ENCODE measurements around the gene BNC1. TPM values are rescaled to one million over a fixed set of nuclear protein-coding genes. Genes with fewer than 3 reads are reported as not detected.

Gene BNC1
- total RNA-seq, 6 experiments from 2014 or later: 0.12 to 0.31 (median 0.14) TPM; not detected in 3

- ATAC-seq: no peak
- DNase-seq: no peak
- WGBS (ENCODE audit: insufficient coverage, low coverage, low lambda C conversion rate, missing lambda C conversion rate): 43% methylated on average over 4 of the region's 5 CpGs
- no peaks in the 10 kb centered on the region for H3K36me3 ChIP-seq
- H3K27ac ChIP-seq: no peak overlapping the region
- H3K4me1 ChIP-seq: peaks cover 0 to 7% (median 0%) of the 10 kb centered on the region in 4 donors
- no peak for TF ChIP-seq POLR2A (IDR thresholded peaks at IDR 0.05)
- no peak for TF ChIP-seq CTCF (IDR thresholded peaks at IDR 0.05)
- intact Hi-C loops (cut with DNase I): no loop called here
- H3K4me3 ChIP-seq: no peak overlapping the region
- peaks cover 0 to 11% of the 10 kb centered on the region in 2 donors for H3K27me3 ChIP-seq
- H3K9me3 ChIP-seq: no peaks in the 10 kb centered on the region
Measured at GRCh38 chr15:83209333-83209732, 75.1 kb downstream of the BNC1 start.

DNA sequence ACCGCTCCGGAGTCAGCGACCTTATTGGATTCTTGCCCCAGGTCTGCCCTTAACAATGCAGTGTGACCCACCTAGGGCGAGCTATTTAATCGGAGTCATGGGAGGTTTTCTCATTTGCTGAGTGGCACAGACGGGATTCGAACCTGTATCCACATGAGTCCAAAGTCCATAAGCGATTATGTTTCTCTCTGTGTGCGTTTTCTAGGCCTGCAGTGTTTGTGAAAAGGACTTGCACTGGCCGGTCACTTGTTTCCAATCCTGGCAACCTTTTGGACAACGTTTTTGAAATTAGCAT lies 76.2 kb downstream of the BNC1 start:
- WGBS (ENCODE audit: insufficient coverage, low coverage, low lambda C conversion rate, missing lambda C conversion rate): 8% methylated on average over 7 of the region's 11 CpGs
- DNase-seq (no peak), ATAC-seq (no peak)
- no peak for TF ChIP-seq CTCF (IDR thresholded peaks at IDR 0.05)
- no peak for TF ChIP-seq POLR2A (IDR thresholded peaks at IDR 0.05)
- H3K27me3 ChIP-seq: peaks cover 0 to 11% of the 10 kb centered on the region in 2 donors
- peaks cover 0 to 7% (median 0%) of the 10 kb centered on the region in 4 donors for H3K4me1 ChIP-seq
- H3K27ac ChIP-seq: no peak overlapping the region
- intact Hi-C loops (cut with DNase I): no loop called here
- H3K36me3 ChIP-seq: no peaks in the 10 kb centered on the region
- no peaks in the 10 kb centered on the region for H3K9me3 ChIP-seq
- H3K4me3 ChIP-seq: peak overlapping the region; percentile 33 to 58 (median 40)

- no peaks in the 10 kb centered on the region for H3K36me3 ChIP-seq
- TF ChIP-seq POLR2A (IDR thresholded peaks at IDR 0.05) (no peak), CTCF (IDR thresholded peaks at IDR 0.05) (no peak)
- peak in 2 of 3 donors; percentile 35 to 55 for DNase-seq
- ATAC-seq: peak; percentile 36 to 67 (median 52)
- peak within 1 kb of the TSS; percentile 31 to 78 (median 48) for H3K27ac ChIP-seq
- intact Hi-C loops (cut with DNase I): no loop called here
- peaks cover 0 to 11% of the 10 kb centered on the region in 2 donors for H3K27me3 ChIP-seq
- H3K9me3 ChIP-seq: no peaks in the 10 kb centered on the region
- H3K4me1 ChIP-seq: peaks cover 0 to 7% (median 0%) of the 10 kb centered on the region in 4 donors
- H3K4me3 ChIP-seq: peak within 1 kb of the TSS; percentile 44 to 58 (median 49)
- 0% methylated on average over 6 of the region's 94 CpGs for WGBS (ENCODE audit: insufficient coverage, low coverage, low lambda C conversion rate, missing lambda C conversion rate)
Measured at GRCh38 chr15:83207660-83208366, 76.7 kb downstream of the BNC1 start, which contains the start of gene HDGFL3. Gene HDGFL3 (minus strand): TSS chr15:83207823. CDS start chr15:83207414, 409 bp downstream.

- Histone ChIP-seq H3K4me3 (peak overlapping the region; percentile 44 to 58 (median 49)), H3K4me1 (peaks cover 0 to 7% (median 0%) of the 10 kb centered on the region in 4 donors), H3K27ac (peak overlapping the region; percentile 31 to 78 (median 48)), H3K36me3 (no peaks in the 10 kb centered on the region), H3K27me3 (peaks cover 0 to 11% of the 10 kb centered on the region in 2 donors), H3K9me3 (no peaks in the 10 kb centered on the region)
- DNase-seq (peak in 2 of 3 donors; percentile 28 to 56), ATAC-seq (peak; percentile 32 to 56 (median 50))
- TF ChIP-seq CTCF (IDR thresholded peaks at IDR 0.05) (no peak), POLR2A (IDR thresholded peaks at IDR 0.05) (no peak)
- no CpG with 5 or more reads among the region's 93 CpGs for WGBS (ENCODE audit: insufficient coverage, low coverage, low lambda C conversion rate, missing lambda C conversion rate)
- intact Hi-C loops (cut with DNase I): no loop called here
Measured at GRCh38 chr15:83207009-83207659, 77.3 kb downstream of the BNC1 start.
